Measurements from ENCODE around the gene TNNC2.

TNNC2 gene

GRCh38 chr20:45828589-45828988 is 1.5 kb upstream of the TNNC2 start:
- H3K4me3 ChIP-seq (ENCODE audit: low read length), result no peak overlapping the region
- DNase-seq (ENCODE audit: low read depth), result peak; percentile 42
- TF ChIP-seq, protein P1, sequence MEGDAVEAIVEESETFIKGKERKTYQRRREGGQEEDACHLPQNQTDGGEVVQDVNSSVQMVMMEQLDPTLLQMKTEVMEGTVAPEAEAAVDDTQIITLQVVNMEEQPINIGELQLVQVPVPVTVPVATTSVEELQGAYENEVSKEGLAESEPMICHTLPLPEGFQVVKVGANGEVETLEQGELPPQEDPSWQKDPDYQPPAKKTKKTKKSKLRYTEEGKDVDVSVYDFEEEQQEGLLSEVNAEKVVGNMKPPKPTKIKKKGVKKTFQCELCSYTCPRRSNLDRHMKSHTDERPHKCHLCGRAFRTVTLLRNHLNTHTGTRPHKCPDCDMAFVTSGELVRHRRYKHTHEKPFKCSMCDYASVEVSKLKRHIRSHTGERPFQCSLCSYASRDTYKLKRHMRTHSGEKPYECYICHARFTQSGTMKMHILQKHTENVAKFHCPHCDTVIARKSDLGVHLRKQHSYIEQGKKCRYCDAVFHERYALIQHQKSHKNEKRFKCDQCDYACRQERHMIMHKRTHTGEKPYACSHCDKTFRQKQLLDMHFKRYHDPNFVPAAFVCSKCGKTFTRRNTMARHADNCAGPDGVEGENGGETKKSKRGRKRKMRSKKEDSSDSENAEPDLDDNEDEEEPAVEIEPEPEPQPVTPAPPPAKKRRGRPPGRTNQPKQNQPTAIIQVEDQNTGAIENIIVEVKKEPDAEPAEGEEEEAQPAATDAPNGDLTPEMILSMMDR (conservative IDR thresholded peaks at IDR 0.05; ENCODE audit: low read length), result no peak

GRCh38 chr20:45827712-45828111 is 600 bp upstream of the TNNC2 start:
- DNase-seq (ENCODE audit: low read depth), result no peak
- TF ChIP-seq, protein P1 (conservative IDR thresholded peaks at IDR 0.05; ENCODE audit: low read length), result no peak
- H3K4me3 ChIP-seq (ENCODE audit: low read length), result no peak overlapping the region

GRCh38 chr20:45826381-45827019 is 612 bp downstream of the TNNC2 start:
- H3K4me3 ChIP-seq (ENCODE audit: low read length), result no peak overlapping the region
- TF ChIP-seq, protein P1 (conservative IDR thresholded peaks at IDR 0.05; ENCODE audit: low read length), result no peak
- DNase-seq (ENCODE audit: low read depth), result peak; percentile 55

GRCh38 chr20:45823949-45824835 is 2.9 kb downstream of the TNNC2 start:
- DNase-seq (ENCODE audit: low read depth), result peak; percentile 43
- TF ChIP-seq, protein P1 (conservative IDR thresholded peaks at IDR 0.05; ENCODE audit: low read length), result peak; percentile 52
- no peak overlapping the region for H3K4me3 ChIP-seq (ENCODE audit: low read length)

- TF ChIP-seq, protein P1 (conservative IDR thresholded peaks at IDR 0.05; ENCODE audit: low read length), result no peak
- no peak overlapping the region; the same call in 1 of the 2 replicates for H3K4me3 ChIP-seq (ENCODE audit: low read length)
- peak; percentile 27 for DNase-seq (ENCODE audit: low read depth)
These were observed 4.3 kb downstream of the TNNC2 start for GRCh38 chr20:45822857-45823256.

- H3K4me3 ChIP-seq (ENCODE audit: low read length), result no peak overlapping the region
- TF ChIP-seq, protein P1 (conservative IDR thresholded peaks at IDR 0.05; ENCODE audit: low read length), result no peak
- no peak for DNase-seq (ENCODE audit: low read depth)
These were observed 5.2 kb downstream of the TNNC2 start for GRCh38 chr20:45821947-45822346.

All from AG10803 (cell line).